Measurements from ENCODE around the gene ACBD4. TPM values are rescaled to one million over a fixed set of nuclear protein-coding genes. Genes with fewer than 3 reads are reported as not detected.

ACBD4 gene
- polyA plus RNA-seq, 1 donor from 2014 or later, result 3.1 TPM

GRCh38 chr17:45143094-45143670, 7.7 kb downstream of the ACBD4 start:
- Histone ChIP-seq H3K27ac (ENCODE audit: low read length) (no peak overlapping the region), H3K4me2 (ENCODE audit: low read length) (no peak overlapping the region)

GRCh38 chr17:45143767-45144198, 8.3 kb downstream of the ACBD4 start:
- no peak overlapping the region for H3K4me3 ChIP-seq (ENCODE audit: low read length)
- no peak overlapping the region for H3K9ac ChIP-seq (ENCODE audit: low read length)
- no peaks in the 10 kb centered on the region for H3K9me3 ChIP-seq (ENCODE audit: low read length)
- H4K20me1 ChIP-seq (ENCODE audit: insufficient read depth), result no peaks in the 10 kb centered on the region
- H2AFZ ChIP-seq (ENCODE audit: low read depth, low read length), result no peak overlapping the region
- H3K27ac ChIP-seq (ENCODE audit: low read length), result no peak overlapping the region
- H3K9me2 ChIP-seq (ENCODE audit: insufficient read depth, low read length), result no peaks in the 10 kb centered on the region
- H3K4me2 ChIP-seq (ENCODE audit: low read length), result no peak overlapping the region
- H3K36me3 ChIP-seq (ENCODE audit: insufficient read depth, low read length), result no peaks in the 10 kb centered on the region
- H3K79me2 ChIP-seq (replicated peaks; ENCODE audit: insufficient read depth, low read length), result no peaks in the 10 kb centered on the region
- H3F3A ChIP-seq (ENCODE audit: insufficient read depth, low read length, poor library complexity, severe bottlenecking), result peaks cover 1% of the 10 kb centered on the region
- no peaks in the 10 kb centered on the region for H3K27me3 ChIP-seq (ENCODE audit: insufficient read depth, low read depth, low read length)
- TF ChIP-seq SMC3 (conservative IDR thresholded peaks at IDR 0.05; ENCODE audit: poor library complexity), result no peak
- TF ChIP-seq CTCF (IDR thresholded peaks at IDR 0.05; ENCODE audit: poor library complexity, severe bottlenecking), result no peak
- no peak for TF ChIP-seq POLR2AphosphoS5 (IDR thresholded peaks at IDR 0.05)
- no peak for TF ChIP-seq MXI1 (conservative IDR thresholded peaks at IDR 0.05; ENCODE audit: poor library complexity, severe bottlenecking)
- no peak for TF ChIP-seq EP300 (conservative IDR thresholded peaks at IDR 0.05; ENCODE audit: poor library complexity, severe bottlenecking)
- TF ChIP-seq REST (IDR thresholded peaks at IDR 0.05; ENCODE audit: borderline replicate concordance), result no peak

More at GRCh38 chr17:45143094-45143670, 7.7 kb downstream of the ACBD4 start:
- Histone ChIP-seq H2AFZ (ENCODE audit: low read depth, low read length) (no peak overlapping the region), H3K9me3 (ENCODE audit: low read length) (no peaks in the 10 kb centered on the region), H3K27me3 (ENCODE audit: insufficient read depth, low read depth, low read length) (no peaks in the 10 kb centered on the region), H3F3A (ENCODE audit: insufficient read depth, low read length, poor library complexity, severe bottlenecking) (no peaks in the 10 kb centered on the region), H3K9me2 (ENCODE audit: insufficient read depth, low read length) (no peaks in the 10 kb centered on the region), H4K20me1 (ENCODE audit: insufficient read depth) (no peaks in the 10 kb centered on the region), H3K79me2 (replicated peaks; ENCODE audit: insufficient read depth, low read length) (no peaks in the 10 kb centered on the region), H3K4me3 (ENCODE audit: low read length) (no peak overlapping the region), H3K9ac (ENCODE audit: low read length) (no peak overlapping the region), H3K36me3 (ENCODE audit: insufficient read depth, low read length) (no peaks in the 10 kb centered on the region)
- TF ChIP-seq SMC3 (conservative IDR thresholded peaks at IDR 0.05; ENCODE audit: poor library complexity) (no peak), REST (IDR thresholded peaks at IDR 0.05; ENCODE audit: borderline replicate concordance) (no peak), EP300 (conservative IDR thresholded peaks at IDR 0.05; ENCODE audit: poor library complexity, severe bottlenecking) (no peak), MXI1 (conservative IDR thresholded peaks at IDR 0.05; ENCODE audit: poor library complexity, severe bottlenecking) (no peak), EZH2 (IDR thresholded peaks at IDR 0.05; ENCODE audit: borderline replicate concordance, insufficient read depth, low read length, poor library complexity, severe bottlenecking) (no peak), TAF1 (IDR thresholded peaks at IDR 0.05; ENCODE audit: low read depth) (no peak), RAD21 (conservative IDR thresholded peaks at IDR 0.05) (no peak), CTCF (IDR thresholded peaks at IDR 0.05; ENCODE audit: poor library complexity, severe bottlenecking) (no peak), POLR2AphosphoS5 (IDR thresholded peaks at IDR 0.05) (no peak)

Measured in neural cell (in vitro differentiated cells).